ENCODE measurements around the gene TXNL1.
"Not testable (repeated sequence)": the region's sequence is repeated elsewhere in the genome, so short reads cannot be mapped to it uniquely, and the experiment has no call there.

GRCh38 chr18:56572267-56572666 lies 66.1 kb downstream of the TXNL1 start:
- not testable (repeated sequence) for TF ChIP-seq EZH2 (IDR thresholded peaks at IDR 0.05; ENCODE audit: insufficient read depth, poor library complexity, severe bottlenecking); EZH2phosphoT487 (IDR thresholded peaks at IDR 0.05; ENCODE audit: insufficient read depth, low read depth)
